Panc1 (cell line): Measurements from ENCODE around the gene HK1. TPM values are rescaled to one million over a fixed set of nuclear protein-coding genes. Genes with fewer than 3 reads are reported as not detected.

Experiments
- ATAC-seq: fragments of 200-7000 bp; cut with Tn5 transposase; 2 replicates; pipeline ENCODE4 v1.9.1; 2020; ENCODE audit warnings: mild to moderate bottlenecking, moderate library complexity
- BruUV-seq: library from RNA; stranded (reverse); fragments of 400-500 nt; replicated peaks from 2 replicates; lab custom pipeline; 2021; lab: Mats Ljungman, UMichigan
- CTCF ChIA-PET: fragments of 300-600 bp; sonication (Branson Sonifier 250); formaldehyde crosslinking; loops from one replicate; lab custom pipeline; 2022; ENCODE audit warnings: antibody characterized with exemption; lab: Charles Lee
- POLR2A ChIA-PET: fragments of 300-600 bp; sonication (Branson Sonifier 250); formaldehyde crosslinking; loops from one replicate; lab custom pipeline; 2022; ENCODE audit warnings: antibody characterized with exemption; lab: Charles Lee
- DNase-seq: peaks from one replicate; pipeline ENCODE4 v3.0.0-alpha.2; 2010; ENCODE audit warnings: low read depth, low spot score
- H3K27ac ChIP-seq: 2 replicates; pipeline ENCODE4 v1.5.1; 2011; ENCODE audit warnings: mild to moderate bottlenecking, low read length, inconsistent platforms
- H3K27me3 ChIP-seq: fragments of 200-500 bp; sonication (Bioruptor generic); 2 replicates; pipeline ENCODE4 v1.6.0; 2014; ENCODE audit warnings: low read length, inconsistent platforms; ENCODE audit not compliant: control insufficient read depth, insufficient read depth
- H3K36me3 ChIP-seq: fragments of 200-500 bp; sonication (Bioruptor generic); 2 replicates; pipeline ENCODE4 v1.5.1; 2014; ENCODE audit warnings: inconsistent platforms, mild to moderate bottlenecking, low read length, moderate library complexity; ENCODE audit not compliant: control insufficient read depth, insufficient read depth
- H3K4me1 ChIP-seq: 2 replicates; pipeline ENCODE4 v1.5.1; 2011; ENCODE audit warnings: inconsistent platforms, mild to moderate bottlenecking, low read length, moderate library complexity; ENCODE audit not compliant: control insufficient read depth, insufficient read depth
- H3K4me3 ChIP-seq, 2 experiments: 2 replicates each; pipeline ENCODE4 v1.5.1; 2011 to 2012; ENCODE audit warnings: low read depth in 2 of 2, low read length in 2 of 2, mild to moderate bottlenecking in 2 of 2, inconsistent platforms in 1 of 2, moderate library complexity in 1 of 2
- H3K9me3 ChIP-seq: fragments of 200-500 bp; sonication (Bioruptor generic); 2 replicates; pipeline ENCODE4 v1.5.1; 2014; ENCODE audit warnings: low read depth, mild to moderate bottlenecking, inconsistent platforms, low read length, moderate library complexity; ENCODE audit not compliant: control insufficient read depth, insufficient read depth
- CTCF ChIP-seq: fragments of 450-650 bp; IDR thresholded peaks from 2 replicates; pipeline ENCODE4 v1.5.1; 2017; ENCODE audit warnings: mild to moderate bottlenecking
- POLR2AphosphoS5 ChIP-seq: IDR thresholded peaks from 2 replicates; pipeline ENCODE4 v1.6.1; 2012; ENCODE audit warnings: mild to moderate bottlenecking, low read depth, low read length, moderate library complexity
- REST ChIP-seq, 2 experiments: IDR thresholded peaks; 2 replicates each; pipeline ENCODE4 v1.6.1; 2011 to 2012; ENCODE audit warnings: low read depth in 2 of 2, control low read depth in 1 of 2, low read length in 1 of 2, mild to moderate bottlenecking in 1 of 2, moderate library complexity in 1 of 2; ENCODE audit not compliant: insufficient read depth in 1 of 2
- SIN3A ChIP-seq: IDR thresholded peaks from 2 replicates; pipeline ENCODE4 v1.6.1; 2012; ENCODE audit warnings: low read depth, mild to moderate bottlenecking, low read length, moderate library complexity, borderline replicate concordance; ENCODE audit not compliant: insufficient read depth
- TCF7L2 ChIP-seq: IDR thresholded peaks from 2 replicates; pipeline ENCODE4 v1.6.1; 2011; ENCODE audit warnings: mild to moderate bottlenecking, low read depth, low read length, inconsistent platforms
- in situ Hi-C: cut with HindIII; loops from 2 replicates; pipeline ENCODE4 v1.10.0; 2016; ENCODE audit warnings: low sequenced_read_pairs, low pct_unique_long_range_greater_than_20kb
- intact Hi-C: fragments of 100-400 bp; cut with micrococcal nuclease; formaldehyde crosslinking; loops from one replicate; pipeline ENCODE4 v1.10.0; 2022; ENCODE audit not compliant: unreplicated experiment
- total RNA-seq: library from RNA; stranded (reverse); gene quantifications from one replicate; pipeline ENCODE4 v1.2.1, GENCODE V29; 2021; ENCODE audit not compliant: unreplicated experiment

The HK1 gene
- total RNA-seq, 1 experiment from 2014 or later: 74.4 TPM

GRCh38 chr10:69268761-69269416 lies 9.4 kb upstream of the HK1 start:
- Histone ChIP-seq H3K36me3 (no peaks in the 10 kb centered on the region), H3K27ac (no peak overlapping the region), H3K4me1 (no peaks in the 10 kb centered on the region), H3K4me3 (no peak overlapping the region), H3K9me3 (no peaks in the 10 kb centered on the region), H3K27me3 (no peaks in the 10 kb centered on the region)
- ChIA-PET CTCF (no interaction called here), POLR2A (interaction anchor here (0.7 kb wide), 1 partner anchor 12 kb away, joined by 4 read pairs; no protein-coding TSS in a partner anchor)
- no TSS peak for BruUV-seq
- in situ Hi-C loops: no loop called here
- TF ChIP-seq SIN3A (no peak), CTCF (no peak), REST (IDR thresholded peaks at IDR 0.05; ENCODE audit: insufficient read depth in 1 of 2, low read depth in 2 of 2, low read length in 1 of 2) (no peak), TCF7L2 (no peak), POLR2AphosphoS5 (no peak)
- DNase-seq: no peak
- no peak for ATAC-seq
- intact Hi-C loops: no loop called here

- in situ Hi-C loops: no loop called here
- intact Hi-C loops: no loop called here
- H3K27me3 ChIP-seq: no peaks in the 10 kb centered on the region
- no peak overlapping the region for H3K27ac ChIP-seq
- H3K4me1 ChIP-seq: no peaks in the 10 kb centered on the region
- no peak overlapping the region for H3K4me3 ChIP-seq
- no peaks in the 10 kb centered on the region for H3K36me3 ChIP-seq
- ChIA-PET CTCF (no interaction called here), POLR2A (no interaction called here)
- no peak for TF ChIP-seq POLR2AphosphoS5
- TF ChIP-seq REST (IDR thresholded peaks at IDR 0.05; ENCODE audit: insufficient read depth in 1 of 2, low read depth in 2 of 2, low read length in 1 of 2): no peak
- TF ChIP-seq CTCF: no peak
- no peak for TF ChIP-seq SIN3A
- no peak for TF ChIP-seq TCF7L2
- DNase-seq: no peak
- no peak for ATAC-seq
- no peaks in the 10 kb centered on the region for H3K9me3 ChIP-seq
- no TSS peak for BruUV-seq
Observed at GRCh38 chr10:69269761-69270160, 8.5 kb upstream of the HK1 start.
